Occipital lobe (tissue), 2 donors: ENCODE data around the gene ANO6. TPM values are rescaled to one million over a fixed set of nuclear protein-coding genes. Genes with fewer than 3 reads are reported as not detected.

Experiments used
- DNase-seq: peaks from one replicate; lab custom pipeline; 2025; lab: John Stamatoyannopoulos, UW
- total RNA-seq: library from RNA; depleted of rRNA; stranded (reverse); fragments of >200 nt; gene quantifications from one replicate; pipeline ENCODE4 v1.2.3, GENCODE V29; 2014

Gene ANO6
- total RNA-seq, 1 donor from 2014 or later = 15.3 TPM

GRCh38 chr12:45279931-45280830 is 64.3 kb downstream of the ANO6 start:
- no peak for DNase-seq

- no peak for DNase-seq
These were observed 66.1 kb downstream of the ANO6 start for GRCh38 chr12:45281994-45282393.

GRCh38 chr12:45282411-45282810 is 66.5 kb downstream of the ANO6 start:
- DNase-seq = no peak

GRCh38 chr12:45284096-45284901 is 68.4 kb downstream of the ANO6 start:
- no peak for DNase-seq

- no peak for DNase-seq
These were observed 69.8 kb downstream of the ANO6 start for GRCh38 chr12:45285717-45286116.

- no peak for DNase-seq
These were observed 70.7 kb downstream of the ANO6 start for GRCh38 chr12:45286621-45287020.

GRCh38 chr12:45289245-45290215 is 73.6 kb downstream of the ANO6 start:
- no peak for DNase-seq

- DNase-seq = no peak
These were observed 74.3 kb downstream of the ANO6 start for GRCh38 chr12:45290216-45290605.

GRCh38 chr12:45291518-45291917 is 75.6 kb downstream of the ANO6 start:
- DNase-seq = no peak

- DNase-seq = no peak
These were observed 76.7 kb downstream of the ANO6 start for GRCh38 chr12:45292486-45293195.

GRCh38 chr12:45294906-45295305 is 79.0 kb downstream of the ANO6 start:
- no peak for DNase-seq

- DNase-seq = no peak
These were observed 80.2 kb downstream of the ANO6 start for GRCh38 chr12:45296046-45296586.

GRCh38 chr12:45298047-45298446 is 82.2 kb downstream of the ANO6 start:
- DNase-seq = no peak

- DNase-seq = no peak
These were observed 83.1 kb downstream of the ANO6 start for GRCh38 chr12:45298721-45299692.

- no peak for DNase-seq
These were observed 86.9 kb downstream of the ANO6 start for GRCh38 chr12:45302621-45303369.

- no peak for DNase-seq
These were observed 88.0 kb downstream of the ANO6 start for GRCh38 chr12:45303945-45304344.

- DNase-seq = no peak
These were observed 88.8 kb downstream of the ANO6 start for GRCh38 chr12:45304514-45305178.

GRCh38 chr12:45305907-45306306 is 90.0 kb downstream of the ANO6 start:
- no peak for DNase-seq
